ENCODE data around the gene MAPK1.
"Not testable (repeated sequence)": the region's sequence is repeated elsewhere in the genome, so short reads cannot be mapped to it uniquely, and the experiment has no call there.

MAPK1 gene

DNA sequence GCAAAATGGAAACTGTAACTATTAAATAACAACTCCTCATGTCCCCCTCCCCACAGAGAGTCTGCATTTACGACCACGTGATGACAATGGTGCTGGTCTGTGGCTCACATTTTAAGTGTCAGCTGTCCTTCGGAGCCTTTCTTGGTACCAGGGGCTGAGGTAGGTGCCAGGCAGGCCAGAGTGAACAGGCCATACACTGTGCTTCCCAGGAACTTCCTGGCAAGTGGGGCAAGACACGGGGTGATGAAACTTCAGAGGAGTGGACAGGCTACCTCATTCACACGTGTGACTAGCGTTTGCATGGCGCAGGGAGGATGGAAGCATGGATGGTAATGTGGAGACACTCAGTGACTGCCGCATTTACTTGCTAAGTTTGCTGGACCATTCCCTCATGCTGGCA lies 121.5 kb downstream of the MAPK1 start:
- no peak for DNase-seq

DNA sequence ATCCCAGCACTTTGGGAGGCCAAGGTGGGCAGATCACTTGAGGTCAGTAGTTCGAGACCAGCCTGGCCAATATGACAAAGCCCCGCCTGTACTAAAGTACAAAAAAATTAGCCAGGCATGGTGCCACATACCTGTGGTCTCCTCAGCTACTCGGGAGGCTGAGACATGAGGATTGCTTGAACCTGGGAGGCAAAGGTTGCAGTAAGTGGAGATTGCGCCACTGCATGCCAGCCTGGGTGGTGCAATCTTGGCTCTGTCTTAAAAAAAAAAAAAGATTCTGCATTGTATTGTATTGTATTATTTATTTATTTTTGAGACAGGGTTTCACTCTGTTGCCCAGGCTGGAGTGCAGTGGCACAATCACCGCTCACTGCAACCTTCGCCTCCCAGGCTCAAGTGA lies 122.5 kb downstream of the MAPK1 start:
- peak in 1 of 2 experiments; percentile 4 for DNase-seq

DNA sequence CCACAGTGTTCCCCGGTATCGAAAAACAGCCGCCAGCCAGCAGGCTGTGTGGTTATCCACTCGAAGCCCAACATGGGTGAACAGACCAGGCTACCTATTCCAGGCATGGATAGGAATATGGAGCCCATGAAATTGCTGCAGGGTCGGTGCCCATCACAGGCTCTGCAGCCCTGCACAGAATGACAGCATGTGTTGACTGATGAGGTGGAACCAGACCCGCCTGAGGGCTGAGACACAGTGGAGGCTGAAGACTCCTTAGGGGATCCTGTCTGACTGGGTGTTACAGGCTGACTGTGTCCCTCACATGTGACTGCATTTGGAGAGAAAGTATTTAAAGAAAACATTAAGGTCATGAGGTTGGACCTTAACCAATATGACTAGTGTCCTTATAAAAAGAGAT lies 125.7 kb downstream of the MAPK1 start:
- DNase-seq = no peak

DNA sequence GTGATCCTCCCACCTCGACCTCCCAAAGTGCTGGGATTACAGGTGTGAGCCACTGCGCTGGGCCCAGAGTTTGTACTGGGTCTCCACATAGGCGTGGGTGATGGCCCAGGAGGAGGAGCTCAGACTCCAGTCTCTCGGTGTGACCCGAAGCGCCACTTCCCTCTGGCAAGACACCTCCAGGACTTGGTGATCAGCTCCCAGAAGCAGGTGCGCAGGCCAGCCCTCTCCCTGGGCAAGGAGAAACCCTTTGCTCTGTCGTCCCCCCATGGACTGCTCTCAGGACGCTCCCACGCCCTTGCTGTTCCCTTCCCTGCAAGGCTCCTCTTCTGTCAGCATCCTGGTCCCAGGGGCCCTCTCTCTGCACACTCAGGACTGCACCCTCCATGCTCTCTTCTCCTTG lies 126.4 kb downstream of the MAPK1 start:
- DNase-seq = no peak

DNA sequence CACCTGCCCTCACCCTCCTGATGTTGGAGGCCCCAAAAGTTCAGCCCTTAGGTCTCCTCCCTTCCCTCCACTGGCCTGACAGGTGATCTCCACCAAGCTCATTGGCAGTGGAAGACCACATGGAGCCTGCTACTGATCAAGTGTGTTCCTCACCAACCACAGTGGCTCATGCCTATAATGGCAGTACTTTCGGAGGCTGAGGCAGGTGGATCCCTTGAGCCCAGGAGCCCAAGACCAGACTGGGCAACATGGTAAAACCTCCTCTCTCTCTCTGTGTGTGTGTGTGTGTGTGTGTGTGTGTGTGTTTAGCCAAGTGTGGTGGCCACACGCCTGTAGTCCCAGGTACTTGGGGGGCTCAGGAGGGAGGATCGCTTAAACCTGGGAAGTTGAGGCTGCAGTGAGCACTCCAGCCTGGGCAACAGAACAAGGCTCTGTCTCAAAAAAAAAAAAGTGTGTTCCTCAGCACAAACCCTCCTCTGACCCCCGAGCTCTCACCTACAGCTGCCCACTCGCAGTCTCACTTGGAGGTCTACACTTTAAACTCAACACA lies 127.5 kb downstream of the MAPK1 start:
- DNase-seq = no peak

DNA sequence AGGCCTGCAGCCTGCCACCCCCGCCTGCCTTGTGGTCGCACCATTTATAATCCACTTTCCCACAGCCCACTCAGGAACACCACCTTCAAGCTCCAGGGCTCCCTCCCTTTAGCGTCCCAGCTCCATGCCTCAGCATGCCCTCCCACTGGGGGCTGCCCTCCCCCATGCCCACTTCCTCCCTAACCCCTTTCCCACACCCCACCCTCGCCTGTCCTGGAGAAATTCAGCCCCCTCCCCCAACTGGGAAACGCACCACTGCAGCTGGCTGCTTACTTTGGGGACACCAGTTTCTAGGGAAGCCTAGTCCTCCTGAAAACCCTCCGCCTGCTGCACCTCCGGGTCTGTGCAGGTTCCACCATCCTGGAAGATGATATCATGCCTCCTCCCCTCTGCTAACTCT lies 128.5 kb downstream of the MAPK1 start:
- no peak for DNase-seq

DNA sequence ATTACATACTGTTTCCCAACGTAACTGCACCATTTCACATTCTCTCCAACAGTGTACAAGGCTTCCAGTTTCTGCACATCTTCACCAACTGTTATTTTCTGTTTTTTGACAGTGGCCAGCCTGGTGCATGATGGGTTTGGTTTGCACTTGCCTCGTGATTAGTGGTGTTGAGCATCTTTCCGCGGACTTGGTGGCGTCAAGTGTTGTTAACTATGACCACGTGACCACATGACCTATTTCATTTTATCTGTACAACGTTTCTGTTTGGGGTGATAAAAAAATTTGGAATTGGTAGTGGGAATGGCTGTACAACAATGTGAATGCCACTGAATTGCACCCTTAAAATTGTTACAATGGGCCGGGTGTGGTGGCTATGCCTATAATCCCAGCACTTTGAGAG lies 129.4 kb downstream of the MAPK1 start:
- DNase-seq = no peak

DNA sequence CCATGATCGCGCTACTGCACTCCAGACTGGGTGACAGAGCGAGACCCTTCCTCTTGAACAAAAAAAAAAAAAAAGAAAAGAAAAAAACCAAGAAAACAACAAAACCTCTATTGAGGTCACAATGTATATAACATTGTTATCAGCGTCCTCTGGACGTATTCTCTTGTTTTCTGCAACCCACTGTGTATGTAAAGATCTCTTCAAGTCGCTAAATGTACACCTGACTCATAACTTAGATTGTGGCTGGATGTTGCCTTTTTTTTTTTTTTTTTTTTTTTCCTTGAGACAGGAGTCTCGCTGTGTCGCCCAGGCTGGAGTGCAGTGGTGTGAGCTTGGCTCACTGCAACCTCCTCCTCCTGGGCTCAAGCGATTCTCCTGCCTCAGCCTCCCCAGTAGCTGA lies 130.5 kb downstream of the MAPK1 start:
- DNase-seq = no peak

DNA sequence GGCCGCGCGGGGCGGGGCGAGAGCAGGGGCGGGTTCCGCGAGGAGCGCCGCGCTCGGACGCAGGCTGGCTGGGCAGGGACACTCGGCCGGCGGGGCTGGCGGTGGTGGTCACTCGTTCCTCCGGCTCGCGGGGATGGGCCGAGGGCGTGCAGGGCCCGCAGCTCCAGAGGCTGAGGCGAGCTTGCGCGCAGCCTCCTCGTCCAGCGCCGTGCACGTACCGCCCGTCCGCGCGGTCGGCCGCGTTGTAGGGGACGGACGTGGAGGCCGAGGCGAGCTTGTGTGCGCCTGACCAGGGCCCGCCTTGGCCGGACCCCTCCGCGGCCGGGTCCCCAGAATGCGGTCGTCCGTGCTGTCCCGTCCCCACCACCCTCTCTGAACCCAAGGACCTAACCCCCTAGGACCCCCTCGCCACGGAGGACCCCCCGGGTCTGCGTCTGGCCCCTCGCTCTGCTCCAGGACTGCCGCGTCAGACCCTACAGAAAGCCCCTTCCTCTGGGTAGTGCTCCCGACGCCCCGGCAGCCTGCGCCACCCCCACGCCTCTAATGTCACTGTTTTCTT lies 131.3 kb downstream of the MAPK1 start:
- no peak for DNase-seq

DNA sequence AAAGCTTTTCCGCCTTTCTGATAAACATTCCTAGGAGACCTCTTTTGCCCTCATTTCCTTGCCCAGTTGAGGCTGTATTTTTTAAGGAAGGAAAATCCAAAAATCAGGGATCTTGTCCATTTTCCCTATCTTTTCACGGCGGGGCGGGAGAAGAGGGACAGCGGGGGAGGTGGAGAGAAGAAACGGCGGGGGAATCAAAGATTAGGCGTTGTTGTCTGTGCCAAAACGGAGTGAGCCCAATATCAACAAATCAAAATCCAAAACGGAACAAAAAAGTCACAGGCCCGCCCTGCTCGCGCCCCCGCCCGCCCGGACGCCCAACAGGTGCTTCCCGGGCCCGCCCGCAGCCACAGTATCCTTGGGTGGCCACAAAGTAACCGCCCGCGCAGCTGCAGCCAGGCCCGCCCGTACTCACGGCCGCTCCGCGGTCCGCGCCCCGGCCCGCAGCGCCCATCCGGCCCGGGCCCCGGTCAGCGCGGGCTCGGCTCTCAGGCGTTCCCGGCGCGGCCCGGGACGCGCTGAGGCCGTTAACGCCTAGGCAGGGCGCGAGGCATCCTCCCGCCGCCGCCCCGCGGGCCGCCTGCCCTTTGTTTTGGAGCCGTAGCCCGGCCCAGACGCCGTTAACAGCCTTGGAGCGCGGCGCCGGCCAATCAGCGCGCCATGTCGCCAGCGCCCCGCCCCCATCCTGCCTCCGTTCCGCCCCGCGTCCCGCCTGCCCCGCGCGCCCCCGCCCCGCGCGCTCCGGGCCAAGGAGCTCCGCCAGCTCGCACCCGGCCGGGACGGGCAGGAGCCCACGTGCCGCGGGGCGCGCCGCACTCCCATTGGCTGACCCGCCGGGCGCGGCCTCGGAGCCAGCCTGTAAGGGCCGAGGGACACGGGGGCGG lies 132.0 kb downstream of the MAPK1 start, which contains the start of gene YPEL1:
Gene YPEL1 (minus strand): TSS at position 595 of the 884 bp plus-strand sequence. CDS start 25,050 bp downstream, outside the sequence.
- peak; percentile 67 to 71 for DNase-seq

DNA sequence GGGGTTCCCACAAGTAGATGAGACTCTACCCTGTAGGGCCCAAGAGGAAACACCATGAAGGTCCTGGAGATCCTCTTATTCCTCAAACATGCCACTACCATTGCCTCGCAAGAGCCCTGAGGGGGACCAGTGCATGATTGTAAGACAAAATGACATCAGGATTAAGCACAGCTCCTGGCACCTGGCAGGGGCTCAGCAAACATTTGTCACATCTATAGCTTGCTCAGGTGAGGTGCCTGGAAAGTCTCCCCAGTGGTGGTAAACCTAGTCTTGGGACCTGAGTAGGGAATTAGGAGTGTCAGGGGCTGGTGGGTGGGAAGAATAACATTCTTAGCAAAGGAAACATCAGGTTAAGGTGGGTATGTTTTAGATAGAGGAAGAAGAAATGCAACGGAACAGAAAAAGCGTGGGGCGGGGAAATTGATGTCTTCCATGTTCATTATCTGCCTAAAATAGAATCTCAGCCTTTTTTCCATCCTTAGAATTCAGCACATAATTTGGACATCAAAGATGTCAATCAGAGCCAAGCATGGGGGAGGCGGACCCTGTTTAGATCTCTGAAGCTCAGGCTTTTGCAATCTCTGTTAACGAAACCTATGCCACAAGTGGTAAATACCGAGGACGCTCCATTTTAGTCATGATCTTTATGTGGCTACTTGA lies 132.8 kb downstream of the MAPK1 start:
- peak in 1 of 2 experiments; percentile 9 for DNase-seq

DNA sequence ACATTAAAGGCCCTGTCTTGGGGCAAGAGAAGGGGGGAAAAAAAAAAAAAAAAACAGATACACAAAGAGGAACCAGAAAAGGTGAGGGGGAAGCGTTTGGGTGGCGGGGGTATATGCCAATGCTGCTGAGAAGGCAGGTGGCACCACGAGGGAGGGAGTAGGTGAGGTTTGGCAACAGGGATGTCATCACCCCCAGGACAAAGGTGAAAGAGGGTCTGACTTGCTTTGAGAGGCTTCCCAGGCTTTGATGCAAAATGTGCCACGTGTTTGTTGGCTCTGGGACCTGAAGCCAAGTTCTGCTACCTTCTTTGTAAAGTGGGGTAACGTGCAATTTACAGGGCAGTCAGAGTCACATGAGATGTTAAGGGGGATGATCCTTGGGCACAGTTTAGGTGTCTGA lies 135.9 kb downstream of the MAPK1 start:
- DNase-seq = no peak

DNA sequence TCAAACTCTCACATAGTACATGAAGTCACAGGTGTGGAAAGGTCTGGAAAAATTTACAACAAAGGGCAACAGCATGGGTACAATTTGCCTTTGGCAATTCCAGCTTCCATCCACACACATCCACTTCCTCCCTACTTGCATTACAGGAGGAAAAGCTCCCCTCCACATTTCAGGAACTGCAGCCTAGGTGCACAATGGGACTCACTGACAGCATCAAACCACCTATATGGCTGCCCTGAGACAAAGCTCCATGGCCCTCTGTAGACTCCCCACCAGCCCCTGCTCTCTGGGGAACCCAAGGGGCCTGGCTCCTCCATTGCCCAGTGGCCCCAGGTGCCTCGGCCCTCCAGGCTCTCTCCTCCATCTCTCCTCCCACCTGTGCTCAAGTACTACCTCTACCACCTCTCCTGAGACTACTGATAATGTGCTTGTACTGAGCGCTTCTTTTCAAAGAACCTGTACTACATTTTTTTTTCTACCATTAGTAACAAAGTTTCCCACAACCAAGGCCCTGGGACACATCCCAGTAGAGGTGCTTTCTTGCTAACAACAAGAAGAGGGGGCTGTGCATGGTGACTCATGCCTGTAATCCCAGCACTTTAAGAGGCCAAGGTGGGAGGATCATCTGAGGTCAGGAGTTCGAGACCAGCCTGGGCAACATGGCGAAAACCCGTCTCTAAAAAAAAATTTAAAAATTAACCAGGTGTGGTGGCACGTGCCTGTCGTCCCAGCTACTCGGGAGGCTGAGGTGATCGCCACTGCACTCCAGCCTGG lies 136.7 kb downstream of the MAPK1 start:
- DNase-seq = no peak

DNA sequence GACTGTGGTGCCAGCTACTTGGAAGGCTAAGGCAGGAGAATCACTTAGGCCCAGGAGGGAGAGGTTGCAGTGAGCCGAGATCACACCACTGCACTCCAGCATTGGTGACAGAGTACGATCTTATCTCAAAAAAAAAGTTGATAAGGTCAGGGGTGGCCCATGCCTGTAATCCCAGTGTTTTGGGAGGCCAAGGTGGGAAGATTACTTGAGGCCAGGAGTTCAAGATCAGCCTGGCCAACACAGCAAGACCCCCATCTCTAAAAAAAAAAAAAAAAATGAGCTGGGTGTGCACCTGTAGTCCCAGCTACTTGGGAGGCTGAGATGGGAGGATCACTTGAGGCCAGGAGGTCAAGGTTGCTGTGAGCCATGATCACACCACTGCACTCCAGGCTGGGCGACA lies 138.3 kb downstream of the MAPK1 start:
- not testable (repeated sequence) for DNase-seq

DNA sequence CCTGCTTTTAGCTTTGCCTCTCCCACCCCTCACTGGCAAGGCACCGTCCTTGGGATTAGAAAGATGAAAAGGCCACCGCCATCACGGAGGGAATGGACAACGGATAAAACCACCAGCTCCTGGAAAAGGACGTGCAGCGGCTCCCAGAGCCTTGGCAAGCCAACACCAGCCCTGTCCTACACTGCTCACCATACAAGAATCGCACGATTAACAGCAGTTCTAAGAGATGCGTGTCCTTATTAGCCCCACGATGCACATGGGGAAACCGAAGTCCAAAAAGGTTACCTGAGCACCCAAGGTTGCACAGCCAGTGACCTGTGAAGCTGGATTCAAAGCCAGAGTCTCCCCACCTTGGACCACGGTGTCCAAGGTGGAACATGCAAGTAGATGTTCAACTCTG lies 139.2 kb downstream of the MAPK1 start:
- DNase-seq = no peak

DNA sequence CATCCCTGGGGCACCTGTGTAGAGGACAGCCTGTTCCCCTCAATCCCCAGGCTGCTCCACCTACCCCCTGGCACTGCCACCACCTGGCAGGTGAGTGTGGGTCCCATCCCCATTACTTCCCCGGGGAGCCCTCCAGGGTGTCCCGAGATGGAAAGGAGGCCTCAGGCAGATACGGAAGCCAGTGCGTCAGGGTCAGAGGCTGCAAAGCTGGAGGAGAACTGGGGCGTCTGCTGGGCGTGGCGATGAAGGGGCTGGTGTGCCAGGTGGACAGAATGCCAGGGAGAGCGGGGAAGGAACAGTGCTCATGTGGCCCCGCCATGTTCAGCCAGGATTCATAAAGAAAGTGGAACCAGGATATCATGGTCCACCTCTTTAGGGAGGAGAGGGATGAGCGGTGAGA lies 139.7 kb downstream of the MAPK1 start:
- no peak for DNase-seq

DNA sequence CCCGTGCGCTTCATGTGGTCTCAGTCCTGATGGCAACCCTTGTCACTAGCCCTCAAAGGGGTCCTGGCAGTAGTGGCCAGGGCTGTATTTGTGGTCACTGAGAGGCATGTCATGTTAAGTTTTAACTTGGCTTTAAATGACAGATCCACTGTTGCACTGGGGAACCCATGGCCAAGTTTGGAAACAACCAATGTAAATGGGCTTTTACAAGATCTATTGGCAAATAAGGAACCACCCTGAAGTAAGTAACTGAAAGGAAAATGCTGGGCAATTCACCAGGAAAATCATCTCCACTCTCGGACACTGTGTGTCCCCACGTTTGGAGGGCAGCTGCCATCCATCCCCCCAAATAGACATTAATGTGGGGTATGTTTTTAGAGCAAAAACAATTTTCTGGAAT lies 140.3 kb downstream of the MAPK1 start:
- no peak for DNase-seq

DNA sequence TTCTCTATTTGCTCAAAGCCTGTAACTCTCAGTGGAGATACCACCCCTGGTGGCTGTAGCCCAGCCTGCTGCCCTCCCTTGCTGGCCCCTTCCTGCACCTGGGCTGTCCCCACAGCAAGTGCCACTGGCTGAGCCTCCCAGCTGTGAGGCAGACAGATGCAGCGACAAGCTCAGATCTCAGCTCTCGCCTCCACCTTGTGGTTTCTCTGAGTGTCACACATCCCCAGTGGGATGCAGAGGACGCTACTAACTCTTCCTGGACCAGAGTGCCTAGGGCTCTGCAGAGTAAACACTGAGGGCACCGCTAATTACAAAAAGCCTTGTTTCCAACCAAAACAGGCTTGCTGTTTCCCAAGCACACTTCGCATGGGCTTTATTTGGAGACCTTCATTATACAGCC lies 140.8 kb downstream of the MAPK1 start:
- no peak for DNase-seq

DNA sequence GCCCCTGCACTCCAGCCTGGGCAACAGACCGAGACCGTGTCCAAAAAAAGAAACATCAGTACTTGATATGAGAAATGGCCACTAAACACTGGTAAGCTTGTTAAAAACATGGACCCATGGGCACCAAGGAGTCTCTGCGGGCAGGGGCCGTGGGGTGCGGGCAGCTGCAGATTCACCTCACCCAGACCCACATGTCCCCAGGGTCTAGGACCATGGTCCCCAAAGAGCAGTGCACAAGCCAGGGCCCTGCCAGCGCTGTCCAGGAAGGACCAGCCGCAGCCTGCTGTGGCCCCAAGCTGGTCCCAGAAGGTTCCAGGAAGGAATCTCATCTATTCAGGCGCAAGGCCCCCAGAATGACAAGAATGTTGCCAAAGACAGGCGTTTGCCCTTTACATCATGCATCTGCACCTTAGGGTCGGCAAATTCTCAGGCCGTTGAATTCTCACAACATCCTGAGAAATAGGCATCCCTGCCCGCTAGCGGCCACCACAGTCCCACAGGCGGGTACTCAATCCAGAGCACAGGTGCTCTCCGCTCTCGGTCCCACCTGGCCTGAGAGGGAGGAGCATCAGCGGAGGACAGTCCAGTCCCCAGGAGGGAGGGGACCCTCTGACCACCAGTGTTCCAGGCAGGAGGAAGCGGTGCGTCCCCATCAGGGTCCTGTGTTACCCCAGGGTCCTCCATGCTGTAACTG lies 141.3 kb downstream of the MAPK1 start:
- no peak for DNase-seq

DNA sequence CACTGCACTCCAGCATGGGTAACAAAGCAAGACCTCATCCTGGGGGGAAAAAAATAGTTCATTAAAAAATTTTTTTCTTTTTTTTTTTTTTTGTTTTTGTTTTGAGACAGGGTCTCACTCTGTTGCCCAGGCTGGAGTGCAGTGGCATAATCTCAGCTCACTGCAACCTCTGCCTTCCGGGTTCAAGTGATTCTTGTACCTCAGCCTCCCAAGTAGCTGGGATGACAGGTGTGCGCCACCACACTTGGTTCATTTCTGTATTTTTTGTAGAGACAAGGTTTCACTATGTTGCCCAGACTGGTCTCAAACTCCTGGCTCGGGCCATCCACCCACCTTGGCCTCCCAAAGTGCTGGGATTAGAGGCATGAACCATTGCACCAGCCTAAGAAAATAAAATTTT lies 142.9 kb downstream of the MAPK1 start:
- DNase-seq = not testable (repeated sequence)

DNA sequence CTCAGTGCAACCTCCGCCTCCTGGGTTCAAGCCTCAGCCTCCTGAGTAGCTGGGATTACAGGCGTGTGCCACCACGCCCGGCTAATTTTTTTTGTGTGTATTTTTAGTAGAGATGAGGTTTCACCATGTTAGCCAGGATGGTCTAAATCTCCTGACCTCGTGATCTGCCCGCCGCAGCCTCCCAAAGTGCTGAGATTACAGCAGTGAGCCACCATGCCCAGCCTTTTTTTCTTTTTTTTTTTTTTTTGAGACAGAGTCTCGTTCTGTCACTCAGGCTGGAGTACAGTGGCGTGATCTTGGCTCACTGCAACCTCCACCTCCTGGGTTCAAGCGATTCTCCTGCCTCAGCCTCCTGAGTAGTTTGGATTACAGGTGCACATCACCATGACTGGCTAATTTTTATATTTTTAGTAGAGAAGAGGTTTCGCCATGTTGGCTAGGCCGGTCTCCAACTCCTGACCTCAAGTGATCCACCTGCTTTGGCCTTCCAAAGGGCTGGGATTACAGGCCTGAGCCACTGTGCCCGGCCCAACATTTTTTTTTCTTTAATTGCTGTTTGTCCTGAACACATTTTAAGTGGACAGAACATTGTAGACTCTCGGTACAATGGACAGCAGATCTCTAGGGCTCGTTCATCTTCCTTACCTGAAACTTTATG lies 146.1 kb downstream of the MAPK1 start:
- DNase-seq = not testable (repeated sequence)
